Measurements from ENCODE around the gene KDELR1.

DNA sequence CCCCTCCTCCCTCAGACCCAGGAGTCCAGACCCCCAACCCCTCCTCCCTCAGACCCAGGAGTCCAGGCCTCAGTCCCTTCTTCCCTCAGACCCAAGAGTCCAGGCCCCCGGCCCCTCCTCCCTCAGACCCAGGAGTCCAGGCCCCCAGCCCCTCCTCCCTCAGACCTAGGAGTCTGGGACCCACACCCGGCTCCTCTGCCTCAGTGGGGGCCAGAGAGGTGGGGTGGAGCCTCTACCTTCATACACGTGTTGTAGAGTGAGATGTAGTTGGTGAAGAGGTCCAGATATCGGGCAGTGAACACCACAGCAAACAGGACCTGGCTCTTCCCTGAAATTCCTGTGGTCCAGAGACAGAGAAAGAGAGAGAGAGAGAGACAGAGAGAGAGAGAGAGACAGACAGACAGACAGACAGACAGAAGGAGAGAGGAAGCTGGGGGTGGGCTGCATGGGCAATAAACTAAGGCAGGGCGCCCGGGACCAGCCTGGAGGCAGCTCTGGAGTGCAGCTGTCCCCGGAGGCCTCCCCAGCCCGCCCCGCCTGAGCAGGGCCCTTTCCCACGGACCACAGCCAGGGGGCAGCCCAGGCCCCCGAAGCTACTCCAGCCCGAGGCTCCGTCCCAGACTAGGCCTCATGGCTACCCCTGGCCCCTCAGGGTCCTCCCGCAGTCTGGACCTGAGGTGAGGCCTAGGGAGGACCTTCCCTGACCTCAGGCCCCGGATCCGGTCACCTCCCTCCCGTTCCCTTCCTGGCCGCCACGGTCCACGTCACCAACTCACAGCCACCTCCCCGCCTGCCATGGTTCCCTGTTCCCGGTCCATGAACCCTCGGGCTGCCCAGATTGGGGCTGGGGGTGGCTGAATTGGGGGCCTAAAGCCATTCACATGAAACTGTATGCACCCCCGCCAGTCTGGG, 907 bp downstream of the KDELR1 start:
- TF ChIP-seq, protein P1, sequence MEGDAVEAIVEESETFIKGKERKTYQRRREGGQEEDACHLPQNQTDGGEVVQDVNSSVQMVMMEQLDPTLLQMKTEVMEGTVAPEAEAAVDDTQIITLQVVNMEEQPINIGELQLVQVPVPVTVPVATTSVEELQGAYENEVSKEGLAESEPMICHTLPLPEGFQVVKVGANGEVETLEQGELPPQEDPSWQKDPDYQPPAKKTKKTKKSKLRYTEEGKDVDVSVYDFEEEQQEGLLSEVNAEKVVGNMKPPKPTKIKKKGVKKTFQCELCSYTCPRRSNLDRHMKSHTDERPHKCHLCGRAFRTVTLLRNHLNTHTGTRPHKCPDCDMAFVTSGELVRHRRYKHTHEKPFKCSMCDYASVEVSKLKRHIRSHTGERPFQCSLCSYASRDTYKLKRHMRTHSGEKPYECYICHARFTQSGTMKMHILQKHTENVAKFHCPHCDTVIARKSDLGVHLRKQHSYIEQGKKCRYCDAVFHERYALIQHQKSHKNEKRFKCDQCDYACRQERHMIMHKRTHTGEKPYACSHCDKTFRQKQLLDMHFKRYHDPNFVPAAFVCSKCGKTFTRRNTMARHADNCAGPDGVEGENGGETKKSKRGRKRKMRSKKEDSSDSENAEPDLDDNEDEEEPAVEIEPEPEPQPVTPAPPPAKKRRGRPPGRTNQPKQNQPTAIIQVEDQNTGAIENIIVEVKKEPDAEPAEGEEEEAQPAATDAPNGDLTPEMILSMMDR (IDR thresholded peaks at IDR 0.05; ENCODE audit: low read depth, low read length, poor library complexity, severe bottlenecking) = peak; percentile 57
- no peak for TF ChIP-seq EZH2phosphoT487 (IDR thresholded peaks at IDR 0.05; ENCODE audit: borderline replicate concordance, low read length)

Data from DOHH2 (cell line).